H1 (cell line): ENCODE results near the gene HLA-A. TPM values are rescaled to one million over a fixed set of nuclear protein-coding genes. Genes with fewer than 3 reads are reported as not detected.

Experiments
- CTCF ChIA-PET: fragments of 300-600 bp; sonication (Branson Sonifier 250); formaldehyde crosslinking; loops from one replicate; lab custom pipeline; 2021; ENCODE audit not compliant: partially characterized antibody; lab: Charles Lee
- POLR2A ChIA-PET: fragments of 300-600 bp; sonication (Branson Sonifier 250); formaldehyde crosslinking; loops from one replicate; lab custom pipeline; 2021; ENCODE audit warnings: inconsistent platforms; ENCODE audit not compliant: partially characterized antibody; lab: Charles Lee
- DNase-seq, 2 experiments: peaks; one replicate each; pipeline versions ENCODE4 v3.0.0 to v3.0.0-alpha.2; 2010 to 2022; ENCODE audit warnings: low spot score in 2 of 2, low read depth in 1 of 2, mixed read lengths in 1 of 2
- FAIRE-seq: peaks from 2 replicates; lab custom pipeline; 2011; peaks lifted over from hg19 to GRCh38; lab: Jason Lieb, UNC
- H2AFZ ChIP-seq: 2 replicates; pipeline ENCODE4 v1.8.1; 2012; ENCODE audit warnings: low read length, inconsistent platforms
- H2AK5ac ChIP-seq: 2 replicates; pipeline ENCODE4 v1.6.1; 2013; ENCODE audit warnings: low read depth, low read length
- H2BK120ac ChIP-seq: replicated peaks from 2 replicates; pipeline ENCODE3; 2013; ENCODE audit warnings: low read depth, low read length, inconsistent platforms
- H2BK12ac ChIP-seq: 2 replicates; pipeline ENCODE4 v1.6.1; 2013; ENCODE audit warnings: low read depth, low read length
- H2BK15ac ChIP-seq: 2 replicates; pipeline ENCODE4 v1.6.1; 2013; ENCODE audit warnings: low read length
- H2BK20ac ChIP-seq: 2 replicates; pipeline ENCODE4 v1.6.1; 2013; ENCODE audit warnings: low read length
- H2BK5ac ChIP-seq: 2 replicates; pipeline ENCODE4 v1.6.1; 2013; ENCODE audit warnings: low read depth, low read length
- H3K14ac ChIP-seq: 2 replicates; pipeline ENCODE4 v1.6.1; 2013; ENCODE audit warnings: inconsistent platforms; ENCODE audit not compliant: insufficient read length
- H3K18ac ChIP-seq: 2 replicates; pipeline ENCODE4 v1.6.1; 2013; ENCODE audit warnings: low read length; ENCODE audit errors: extremely low read depth
- H3K23ac ChIP-seq: 2 replicates; pipeline ENCODE4 v1.6.1; 2013; ENCODE audit warnings: inconsistent platforms; ENCODE audit not compliant: insufficient read length
- H3K23me2 ChIP-seq: 2 replicates; pipeline ENCODE4 v1.6.1; 2013; ENCODE audit warnings: low read depth, low read length
- H3K27ac ChIP-seq: 2 replicates; pipeline ENCODE4 v1.6.1; 2011; ENCODE audit warnings: low read depth, low read length, inconsistent platforms
- H3K27me3 ChIP-seq, 4 experiments: replicated peaks in 1 of 4; 1 replicate in 1 of 4; 2 replicates in 3 of 4; pipeline versions ENCODE4 v1.6.1 to v1.8.1; 2011 to 2013; ENCODE audit warnings: low read length in 3 of 4, mild to moderate bottlenecking in 3 of 4, inconsistent platforms in 2 of 4, mixed read lengths in 2 of 4, moderate library complexity in 1 of 4; ENCODE audit not compliant: control insufficient read depth in 3 of 4, insufficient read depth in 3 of 4; ENCODE audit errors: extremely low read depth in 1 of 4
- H3K36me3 ChIP-seq, 4 experiments: 2 replicates each; pipeline versions ENCODE4 v1.6.1 to v1.8.1; 2011 to 2013; ENCODE audit warnings: mild to moderate bottlenecking in 4 of 4, low read length in 3 of 4, moderate library complexity in 2 of 4, control low read depth in 1 of 4, inconsistent platforms in 1 of 4; ENCODE audit not compliant: insufficient read depth in 4 of 4, control insufficient read depth in 2 of 4
- H3K4ac ChIP-seq: replicated peaks from 2 replicates; pipeline ENCODE3; 2013; ENCODE audit warnings: low read length, low read depth, mixed read lengths, inconsistent platforms; ENCODE audit not compliant: insufficient read length
- H3K4me1 ChIP-seq, 4 experiments: replicated peaks in 1 of 4; 1 replicate in 1 of 4; 2 replicates in 3 of 4; pipeline versions ENCODE4 v1.6.1 to v1.8.1; 2011 to 2013; ENCODE audit warnings: low read length in 3 of 4, inconsistent platforms in 2 of 4, mixed read lengths in 1 of 4; ENCODE audit not compliant: insufficient read depth in 4 of 4, control insufficient read depth in 3 of 4
- H3K4me2 ChIP-seq, 2 experiments: 2 replicates each; pipeline versions ENCODE4 v1.6.1 to v1.8.1; 2011 to 2013; ENCODE audit warnings: low read depth in 2 of 2, low read length in 2 of 2, control low read depth in 1 of 2, inconsistent platforms in 1 of 2, mild to moderate bottlenecking in 1 of 2; ENCODE audit not compliant: insufficient read depth in 1 of 2
- H3K4me3 ChIP-seq, 4 experiments: fragments of 200-600, 300-600 bp in 1 of 4; sonication (generic), shearing (Covaris generic), sonication (Bioruptor Twin) in 1 of 4; 2 replicates each; pipeline versions ENCODE4 v1.5.1 to v1.8.1; 2011 to 2016; ENCODE audit warnings: low read length in 4 of 4, low read depth in 3 of 4, control low read depth in 2 of 4, inconsistent platforms in 2 of 4, mild to moderate bottlenecking in 2 of 4, mixed read lengths in 1 of 4, moderate library complexity in 1 of 4; ENCODE audit not compliant: insufficient read depth in 2 of 4; ENCODE audit errors: extremely low read depth in 1 of 4
- H3K56ac ChIP-seq: replicated peaks from 2 replicates; pipeline ENCODE3; 2013; ENCODE audit warnings: low read depth, mild to moderate bottlenecking, mixed read lengths, low read length, inconsistent platforms; ENCODE audit not compliant: insufficient read length
- H3K79me1 ChIP-seq: 2 replicates; pipeline ENCODE4 v1.6.1; 2013; ENCODE audit warnings: low read depth, low read length, control low read depth
- H3K79me2 ChIP-seq, 2 experiments: 2 replicates each; pipeline versions ENCODE4 v1.6.1 to v1.8.1; 2012 to 2013; ENCODE audit warnings: low read length in 2 of 2, mild to moderate bottlenecking in 2 of 2, inconsistent platforms in 1 of 2; ENCODE audit not compliant: insufficient read depth in 2 of 2, control insufficient read depth in 1 of 2
- H3K9ac ChIP-seq, 4 experiments: replicated peaks in 1 of 4; 1 replicate in 1 of 4; 2 replicates in 3 of 4; pipeline versions ENCODE4 v1.6.1 to v1.8.1; 2011 to 2013; ENCODE audit warnings: low read depth in 3 of 4, low read length in 3 of 4, control low read depth in 2 of 4, mild to moderate bottlenecking in 2 of 4, moderate library complexity in 2 of 4, inconsistent platforms in 1 of 4; ENCODE audit errors: extremely low read depth in 1 of 4
- H3K9me3 ChIP-seq, 2 experiments: 2 replicates each; pipeline versions ENCODE4 v1.6.1 to v1.8.1; 2012 to 2013; ENCODE audit warnings: mild to moderate bottlenecking in 2 of 2, moderate library complexity in 2 of 2, control low read depth in 1 of 2, inconsistent platforms in 1 of 2, low read depth in 1 of 2, low read length in 1 of 2, mixed read lengths in 1 of 2; ENCODE audit not compliant: insufficient read depth in 2 of 2
- H4K20me1 ChIP-seq, 2 experiments: replicated peaks in 1 of 2; 2 replicates each; pipeline versions ENCODE3 to v1.8.1; 2011 to 2013; ENCODE audit warnings: inconsistent platforms in 2 of 2, low read length in 2 of 2, mild to moderate bottlenecking in 1 of 2; ENCODE audit not compliant: insufficient read depth in 2 of 2, control insufficient read depth in 1 of 2
- H4K5ac ChIP-seq: 2 replicates; pipeline ENCODE4 v1.6.1; 2013; ENCODE audit warnings: low read length, low read depth, mixed read lengths, inconsistent platforms; ENCODE audit not compliant: insufficient read length
- H4K8ac ChIP-seq: 2 replicates; pipeline ENCODE4 v1.8.0; 2013; ENCODE audit warnings: mild to moderate bottlenecking, moderate library complexity, low read length, inconsistent platforms; ENCODE audit not compliant: insufficient read depth; ENCODE audit errors: extremely low read depth
- H4K91ac ChIP-seq: replicated peaks from 2 replicates; pipeline ENCODE3; 2013; ENCODE audit warnings: low read length, mixed read lengths, inconsistent platforms; ENCODE audit not compliant: insufficient read length
- ASH2L ChIP-seq: fragments of 200-600, 300-600 bp; sonication (generic); IDR thresholded peaks from one replicate; pipeline ENCODE4 v1.7.1; 2017; ENCODE audit warnings: low read length
- CBX5 ChIP-seq: fragments of 300-800, 300-1000 bp; sonication (generic); IDR thresholded peaks from 2 replicates; pipeline ENCODE4 v1.7.1; 2016; ENCODE audit warnings: antibody characterized with exemption, low read length, low read depth
- CBX8 ChIP-seq: fragments of 300-800, 300-1000 bp; sonication (generic); IDR thresholded peaks from 2 replicates; pipeline ENCODE4 v1.7.1; 2016; ENCODE audit warnings: low read depth, low read length, borderline replicate concordance
- EGR1 ChIP-seq: IDR thresholded peaks from 2 replicates; pipeline ENCODE4 v1.6.1; 2011; ENCODE audit warnings: low read depth, low read length, borderline replicate concordance
- EP300 ChIP-seq, 2 experiments: IDR thresholded peaks; 1 replicate in 1 of 2; 2 replicates in 1 of 2; pipeline ENCODE4 v1.6.1; 2011 to 2012; ENCODE audit warnings: low read depth in 2 of 2, low read length in 2 of 2, mild to moderate bottlenecking in 2 of 2, borderline replicate concordance in 1 of 2, inconsistent platforms in 1 of 2, moderate library complexity in 1 of 2
- EZH2 ChIP-seq: fragments of 200-600 bp; sonication (generic); IDR thresholded peaks from 2 replicates; pipeline ENCODE4 v1.7.1; 2012; ENCODE audit warnings: low read depth, mild to moderate bottlenecking, moderate library complexity, low read length, inconsistent platforms; ENCODE audit not compliant: severe bottlenecking
- GABPA ChIP-seq: IDR thresholded peaks from 2 replicates; pipeline ENCODE4 v1.6.1; 2011; ENCODE audit warnings: mild to moderate bottlenecking, low read length, moderate library complexity, borderline replicate concordance; ENCODE audit not compliant: insufficient read depth
- RAD21 ChIP-seq, 2 experiments: IDR thresholded peaks in 1 of 2; conservative IDR thresholded peaks in 1 of 2; 2 replicates each; pipeline ENCODE4 v1.6.1; 2011; ENCODE audit warnings: low read depth in 2 of 2, low read length in 2 of 2, improper control_type of control experiment in 1 of 2, inconsistent platforms in 1 of 2, mild to moderate bottlenecking in 1 of 2, moderate library complexity in 1 of 2
- SP4 ChIP-seq: IDR thresholded peaks from 2 replicates; pipeline ENCODE4 v1.6.1; 2012; ENCODE audit warnings: low read length, inconsistent platforms
- SRF ChIP-seq: IDR thresholded peaks from 2 replicates; pipeline ENCODE4 v1.6.1; 2011; ENCODE audit warnings: mild to moderate bottlenecking, low read depth, low read length, moderate library complexity
- TAF1 ChIP-seq: IDR thresholded peaks from 2 replicates; pipeline ENCODE4 v1.6.1; 2011; ENCODE audit warnings: mild to moderate bottlenecking, low read depth, low read length
- TAF7 ChIP-seq: optimal IDR thresholded peaks from 2 replicates; pipeline ENCODE3; 2011; ENCODE audit warnings: low read depth, mild to moderate bottlenecking, inconsistent platforms, low read length, moderate library complexity, borderline replicate concordance
- USF2 ChIP-seq: IDR thresholded peaks from 2 replicates; pipeline ENCODE4 v1.6.1; 2011; ENCODE audit warnings: low read length, improper control_type of control experiment
- WGBS, 2 experiments: shearing (Covaris generic) in 1 of 2; methylation state at CpG; one replicate each; pipeline versions ENCODE4 v1.1.6 to v1.1.7; 2013 to 2015; ENCODE audit warnings: low lambda C conversion rate in 2 of 2, mixed read lengths in 2 of 2, inconsistent platforms in 1 of 2, low coverage in 1 of 2, missing lambda C conversion rate in 1 of 2; ENCODE audit not compliant: insufficient replicate concordance in 2 of 2, insufficient coverage in 1 of 2, insufficient read length in 1 of 2; ENCODE audit errors: extremely low coverage in 1 of 2, missing lambda C conversion rate in 1 of 2; 5-methylcytosine and 5-hydroxymethylcytosine counted together
- polyA plus RNA-seq, 7 experiments: library from polyadenylated mRNA; depleted of rRNA in 3 of 7; stranded (reverse) in 5 of 7; unstranded in 2 of 7; fragments of >200 nt in 5 of 7; fragments of 200-250 nt in 2 of 7; gene quantifications; 1 replicate in 5 of 7; 2 replicates in 1 of 7; 4 replicates in 1 of 7; pipeline versions ENCODE4 v1.2.1 to v1.2.3, GENCODE V29; 2011 to 2013; ENCODE audit warnings: missing spikeins in 2 of 7, mixed read lengths in 2 of 7
- total RNA-seq: library from RNA; stranded (reverse); fragmentation: NEBNext Ultra II Directional; extraction: Animal tissue kit (Norgen Biotek cat#: 25700); gene quantifications from 2 replicates; pipeline ENCODE4 v1.2.1, GENCODE V29; 2021

The HLA-A gene
- total and polyA plus RNA-seq, 2 of the 8 experiments (the other 6 are each of a cell fraction or from before 2014, with no cell fraction given), result 221 to 474 TPM

GRCh38 chr6:29954272-29954671, 11.9 kb downstream of the HLA-A start:
- Histone ChIP-seq H3K23ac (no peak overlapping the region), H4K8ac (no peak overlapping the region), H3K27me3 (no peaks in the 10 kb centered on the region), H2BK120ac (no peak overlapping the region), H4K5ac (no peak overlapping the region), H3K23me2 (no peaks in the 10 kb centered on the region), H3K56ac (no peak overlapping the region), H2AFZ (no peak overlapping the region), H4K91ac (no peak overlapping the region), H3K4me2 (no peak overlapping the region), H2BK5ac (no peak overlapping the region), H3K4ac (no peak overlapping the region), H4K20me1 (no peaks in the 10 kb centered on the region), H3K18ac (no peak overlapping the region), H2BK20ac (no peak overlapping the region), H2BK15ac (no peak overlapping the region), H3K9ac (no peak overlapping the region), H3K9me3 (no peaks in the 10 kb centered on the region; a peak in 1 of 4 replicates), H3K14ac (no peak overlapping the region), H3K79me2 (no peaks in the 10 kb centered on the region), H3K79me1 (no peaks in the 10 kb centered on the region), H2BK12ac (no peak overlapping the region), H2AK5ac (no peak overlapping the region), H3K4me3 (no peak overlapping the region), H3K36me3 (no peaks in the 10 kb centered on the region), H3K4me1 (peaks cover 0 to 4% (median 0%) of the 10 kb centered on the region in 4 experiments; a peak in 2 of 7 replicates), H3K27ac (no peak overlapping the region)
- WGBS, 2 experiments, result 47% methylated on average over 1 of the region's 1 CpG; no CpG with 5 or more reads in 1 of the 2 experiments
- TF ChIP-seq EGR1, result no peak
- TF ChIP-seq CBX5, result no peak
- no peak for TF ChIP-seq TAF1
- no peak for TF ChIP-seq GABPA
- TF ChIP-seq ASH2L, result no peak
- no peak for TF ChIP-seq SP4
- no peak for TF ChIP-seq EP300 (IDR thresholded peaks at IDR 0.05; ENCODE audit: borderline replicate concordance in 1 of 2, low read depth in 2 of 2, low read length in 2 of 2)
- TF ChIP-seq RAD21 (IDR thresholded peaks at IDR 0.05 in 1 of 2, conservative IDR thresholded peaks at IDR 0.05 in 1 of 2; ENCODE audit: low read depth in 2 of 2, low read length in 2 of 2), result no peak
- no peak for TF ChIP-seq TAF7
- TF ChIP-seq CBX8, result no peak
- TF ChIP-seq EZH2, result no peak
- no peak for TF ChIP-seq USF2
- no peak for TF ChIP-seq SRF
- DNase-seq (no peak), FAIRE-seq (no peak)
- ChIA-PET CTCF (no interaction called here), POLR2A (interaction anchor here (0.9 kb wide), 1 partner anchor 156 kb away, joined by 3 read pairs; no protein-coding TSS in a partner anchor)
